Lower lobe of right lung (tissue), 2 donors: ENCODE measurements around the gene RAPGEF4. TPM values are rescaled to one million over a fixed set of nuclear protein-coding genes. Genes with fewer than 3 reads are reported as not detected.

Experiments
- ATAC-seq, 2 donors: fragments of 200-7000 bp; cut with Tn5 transposase; one replicate each; pipeline ENCODE4 v1.9.1; 2020 to 2022; ENCODE audit warnings: mild to moderate bottlenecking in 2 of 2, moderate library complexity in 2 of 2
- DNase-seq: peaks from one replicate; pipeline ENCODE4 v3.0.0-alpha.2; 2020
- H3K27ac ChIP-seq: fragments of 200-600 bp; one replicate; pipeline ENCODE4 v1.8.0; 2022
- H3K27me3 ChIP-seq: fragments of 200-600 bp; one replicate; pipeline ENCODE4 v1.8.0; 2022; ENCODE audit warnings: low read depth
- H3K36me3 ChIP-seq: fragments of 200-600 bp; one replicate; pipeline ENCODE4 v1.8.0; 2022; ENCODE audit warnings: mild to moderate bottlenecking
- H3K4me1 ChIP-seq: fragments of 200-600 bp; one replicate; pipeline ENCODE4 v1.8.0; 2022
- H3K4me3 ChIP-seq: fragments of 200-600 bp; one replicate; pipeline ENCODE4 v1.8.0; 2022; ENCODE audit warnings: mild to moderate bottlenecking
- H3K9me3 ChIP-seq: fragments of 200-600 bp; one replicate; pipeline ENCODE4 v1.8.0; 2022
- CTCF ChIP-seq: fragments of 200-600 bp; IDR thresholded peaks from one replicate; pipeline ENCODE4 v1.8.0; 2022; ENCODE audit warnings: antibody characterized with exemption, mild to moderate bottlenecking
- intact Hi-C: fragments of 100-400 bp; cut with DNase I; formaldehyde crosslinking; loops from one replicate; pipeline ENCODE4 v1.11.0; 2022
- total RNA-seq: library from RNA; stranded (reverse); fragmentation: NEBNext Ultra II Directional; extraction: Animal tissue kit (Norgen Biotek cat#: 25700); gene quantifications from one replicate; pipeline ENCODE4 v1.2.1, GENCODE V29; 2021
- donor health status: DM: no; HTN: yes; CAD: no; lungs with severe emphysema.

The RAPGEF4 gene
- total RNA-seq, 1 donor from 2014 or later, result 14.6 TPM

GRCh38 chr2:173079973-173080860 lies 344.6 kb downstream of the RAPGEF4 start:
- H3K4me1 ChIP-seq, result peaks cover 2% of the 10 kb centered on the region
- H3K27ac ChIP-seq, result no peak overlapping the region
- no peak for TF ChIP-seq CTCF
- H3K36me3 ChIP-seq, result no peaks in the 10 kb centered on the region
- no peak for ATAC-seq
- no peaks in the 10 kb centered on the region for H3K27me3 ChIP-seq
- no peak for DNase-seq
- H3K4me3 ChIP-seq, result no peak overlapping the region
- H3K9me3 ChIP-seq, result no peaks in the 10 kb centered on the region
- intact Hi-C loops, result no loop called here

GRCh38 chr2:173086518-173087213 lies 351.0 kb downstream of the RAPGEF4 start:
- TF ChIP-seq CTCF, result no peak
- ATAC-seq (peak; percentile 54 to 75), DNase-seq (no peak)
- no peak overlapping the region for H3K4me3 ChIP-seq
- H3K36me3 ChIP-seq, result no peaks in the 10 kb centered on the region
- peaks cover 24% of the 10 kb centered on the region for H3K4me1 ChIP-seq
- peak overlapping the region; percentile 40 for H3K27ac ChIP-seq
- no peaks in the 10 kb centered on the region for H3K27me3 ChIP-seq
- no peaks in the 10 kb centered on the region for H3K9me3 ChIP-seq
- intact Hi-C loops, result no loop called here

- no peak for DNase-seq
- Histone ChIP-seq H3K27me3 (no peaks in the 10 kb centered on the region), H3K4me1 (peaks cover 24% of the 10 kb centered on the region), H3K9me3 (no peaks in the 10 kb centered on the region), H3K27ac (peak overlapping the region; percentile 40), H3K4me3 (no peak overlapping the region), H3K36me3 (peaks cover 3% of the 10 kb centered on the region)
- intact Hi-C loops, result no loop called here
- TF ChIP-seq CTCF, result no peak
- peak in 1 of 2 donors; percentile 39 for ATAC-seq
These were observed 351.6 kb downstream of the RAPGEF4 start for GRCh38 chr2:173087214-173087581.

GRCh38 chr2:173087793-173088496 lies 352.3 kb downstream of the RAPGEF4 start:
- DNase-seq (no peak), ATAC-seq (no peak)
- no peaks in the 10 kb centered on the region for H3K27me3 ChIP-seq
- H3K27ac ChIP-seq, result no peak overlapping the region
- H3K36me3 ChIP-seq, result peaks cover 9% of the 10 kb centered on the region
- H3K4me3 ChIP-seq, result no peak overlapping the region
- H3K9me3 ChIP-seq, result no peaks in the 10 kb centered on the region
- H3K4me1 ChIP-seq, result peaks cover 24% of the 10 kb centered on the region
- intact Hi-C loops, result no loop called here
- no peak for TF ChIP-seq CTCF

- DNase-seq (no peak), ATAC-seq (peak; percentile 76 to 88)
- peaks cover 9% of the 10 kb centered on the region for H3K36me3 ChIP-seq
- H3K27me3 ChIP-seq, result no peaks in the 10 kb centered on the region
- no peak for TF ChIP-seq CTCF
- H3K9me3 ChIP-seq, result no peaks in the 10 kb centered on the region
- peak overlapping the region; percentile 31 for H3K27ac ChIP-seq
- H3K4me1 ChIP-seq, result peaks cover 24% of the 10 kb centered on the region
- intact Hi-C loops, result no loop called here
- no peak overlapping the region for H3K4me3 ChIP-seq
These were observed 354.7 kb downstream of the RAPGEF4 start for GRCh38 chr2:173090276-173090877.
